Activated naive CD4-positive, alpha-beta T cell treated with Interleukin-2 at 50 U/mL for 16 hours (primary cell): ENCODE data around the gene NOXO1.

Experiments
- DNase-seq: peaks from one replicate; pipeline ENCODE4 v3.0.0-alpha.2; 2020

NOXO1 gene

GRCh38 chr16:2009791-2010510 is 28.7 kb upstream of the NOXO1 start, which contains the start of gene ZNF598:
ZNF598 (minus strand) TSS chr16:2009821.
- peak; percentile 79 for DNase-seq

GRCh38 chr16:2009164-2009711 is 28.0 kb upstream of the NOXO1 start:
- DNase-seq: no peak

GRCh38 chr16:2008631-2009163 is 27.4 kb upstream of the NOXO1 start:
- DNase-seq: peak; percentile 33

- no peak for DNase-seq
These were observed 26.8 kb upstream of the NOXO1 start for GRCh38 chr16:2008009-2008526.

GRCh38 chr16:2007081-2007836 is 26.0 kb upstream of the NOXO1 start:
- no peak for DNase-seq

GRCh38 chr16:2006317-2006716 is 25.0 kb upstream of the NOXO1 start:
- DNase-seq: no peak

GRCh38 chr16:2005646-2006045 is 24.4 kb upstream of the NOXO1 start:
- DNase-seq: no peak

- DNase-seq: no peak
These were observed 23.7 kb upstream of the NOXO1 start for GRCh38 chr16:2004795-2005517.

GRCh38 chr16:2003827-2004641 is 22.8 kb upstream of the NOXO1 start:
- DNase-seq: peak; percentile 89

GRCh38 chr16:2003231-2003826 is 22.1 kb upstream of the NOXO1 start:
- DNase-seq: no peak

GRCh38 chr16:2002406-2003230 is 21.3 kb upstream of the NOXO1 start:
- DNase-seq: no peak

GRCh38 chr16:2001456-2002355 is 20.4 kb upstream of the NOXO1 start:
- DNase-seq: no peak

- DNase-seq: no peak
These were observed 19.8 kb upstream of the NOXO1 start for GRCh38 chr16:2001035-2001434.

GRCh38 chr16:1999866-2000514 is 18.7 kb upstream of the NOXO1 start:
- no peak for DNase-seq

GRCh38 chr16:1998852-1999801 is 17.9 kb upstream of the NOXO1 start:
- no peak for DNase-seq

- no peak for DNase-seq
These were observed 17.1 kb upstream of the NOXO1 start for GRCh38 chr16:1998360-1998835.
